CD4-positive, CD25-positive, alpha-beta regulatory T cell (primary cell): ENCODE measurements around the gene KIF26A. TPM values are rescaled to one million over a fixed set of nuclear protein-coding genes. Genes with fewer than 3 reads are reported as not detected.

ENCODE experiments used
- ATAC-seq, 2 donors: fragments of 150-1000 bp; cut with Tn5 transposase; one replicate each; pipeline ENCODE4 v1.10.0; 2021; ENCODE audit warnings: low read depth in 2 of 2, moderate number of reproducible peaks in 2 of 2, moderate library complexity in 1 of 2
- DNase-seq, 3 donors: peaks; one replicate each; pipeline versions ENCODE4 v3.0.0 to v3.0.0-alpha.2; 2012 to 2022; ENCODE audit warnings: mixed read lengths in 1 of 3
- H3K27ac ChIP-seq: one replicate; pipeline ENCODE4 v1.7.0; 2013; ENCODE audit warnings: mild to moderate bottlenecking, low read length; ENCODE audit not compliant: insufficient read depth, poor library complexity, severe bottlenecking
- H3K27me3 ChIP-seq: one replicate; pipeline ENCODE4 v1.7.0; 2013; ENCODE audit warnings: low read length; ENCODE audit not compliant: control insufficient read depth, insufficient read depth
- H3K36me3 ChIP-seq: one replicate; pipeline ENCODE4 v1.7.0; 2013; ENCODE audit warnings: mild to moderate bottlenecking, low read length, moderate library complexity; ENCODE audit not compliant: control insufficient read depth, insufficient read depth
- H3K4me1 ChIP-seq: 2 replicates; pipeline ENCODE4 v1.7.0; 2013; ENCODE audit warnings: mild to moderate bottlenecking, low read length; ENCODE audit not compliant: insufficient read depth, control insufficient read depth, poor library complexity, severe bottlenecking
- H3K4me3 ChIP-seq: one replicate; pipeline ENCODE4 v1.7.0; 2013; ENCODE audit warnings: low read depth, mild to moderate bottlenecking, low read length, moderate library complexity
- H3K9me3 ChIP-seq, 2 experiments: 1 replicate in 1 of 2; 2 replicates in 1 of 2; pipeline ENCODE4 v1.7.0; 2013; ENCODE audit warnings: low read length in 2 of 2, mild to moderate bottlenecking in 1 of 2, moderate library complexity in 1 of 2; ENCODE audit not compliant: control insufficient read depth in 2 of 2
- H3K27ac Mint-ChIP-seq, 3 donors: one replicate each; pipeline ENCODE4 v1.8.0; 2020 to 2022; ENCODE audit warnings: mild to moderate bottlenecking in 3 of 3, mixed read lengths in 3 of 3, moderate library complexity in 2 of 3
- H3K27me3 Mint-ChIP-seq: one replicate; pipeline ENCODE4 v1.8.0; 2022; ENCODE audit warnings: mild to moderate bottlenecking, mixed read lengths
- H3K36me3 Mint-ChIP-seq: one replicate; pipeline ENCODE4 v1.8.0; 2020; ENCODE audit warnings: mixed read lengths
- H3K4me1 Mint-ChIP-seq, 4 donors: one replicate each; pipeline ENCODE4 v1.8.0; 2020 to 2022; ENCODE audit warnings: mixed read lengths in 4 of 4, mild to moderate bottlenecking in 1 of 4
- H3K4me3 Mint-ChIP-seq, 4 donors: one replicate each; pipeline ENCODE4 v1.8.0; 2020 to 2022; ENCODE audit warnings: mild to moderate bottlenecking in 4 of 4, mixed read lengths in 4 of 4, moderate library complexity in 3 of 4
- H3K9me3 Mint-ChIP-seq, 7 donors: one replicate each; pipeline ENCODE4 v1.8.0; 2020 to 2022; ENCODE audit warnings: mixed read lengths in 7 of 7, mild to moderate bottlenecking in 3 of 7, moderate library complexity in 2 of 7
- polyA plus RNA-seq, 4 donors: library from polyadenylated mRNA; unstranded; fragments of 300-500 nt; fragmentation: Illumina TruSeq; gene quantifications; one replicate each; pipeline ENCODE4 v1.2.3, GENCODE V29; 2021
- total RNA-seq: library from RNA; stranded (reverse); gene quantifications from one replicate; pipeline ENCODE4 v1.2.3, GENCODE V29; 2022

The KIF26A gene
- total and polyA plus RNA-seq, 5 donors from 2014 or later: 0.07 TPM; not detected in 4

DNA sequence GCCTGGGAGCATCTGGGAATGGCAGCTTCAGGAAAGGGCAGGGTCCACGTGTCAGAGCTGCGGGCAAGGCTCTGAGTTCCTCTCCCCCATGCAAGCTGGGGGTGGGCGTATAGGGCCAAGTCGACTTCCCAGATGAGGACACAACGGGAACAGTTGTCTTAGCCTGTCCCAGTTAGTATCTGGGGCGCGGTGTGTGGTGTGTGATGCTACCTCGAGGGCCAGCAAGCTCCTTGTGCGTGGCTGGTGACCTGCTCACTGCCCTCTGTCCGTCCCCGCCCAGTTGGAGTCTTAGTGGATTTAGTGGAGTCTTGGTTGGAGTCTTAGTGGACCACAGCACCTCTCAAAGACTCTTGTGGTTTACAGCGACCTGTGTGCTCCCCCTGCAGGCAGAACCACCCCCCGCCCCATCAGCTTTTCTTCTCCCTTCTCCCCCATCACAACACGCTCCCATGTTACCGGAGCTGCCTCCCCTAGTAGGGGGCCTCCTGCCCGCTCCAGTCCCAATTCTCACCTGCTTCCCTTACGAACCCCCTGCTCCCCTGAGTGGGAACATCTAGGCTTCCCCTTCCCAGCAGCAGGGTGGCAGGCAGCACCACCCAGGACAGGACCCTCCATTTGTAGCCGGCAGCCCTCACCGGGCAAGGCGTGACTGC, 44.2 kb upstream of the KIF26A start:
- Histone ChIP-seq H3K4me1 (no peaks in the 10 kb centered on the region), H3K27ac (no peak overlapping the region), H3K27me3 (no peaks in the 10 kb centered on the region), H3K9me3 (no peaks in the 10 kb centered on the region), H3K36me3 (no peaks in the 10 kb centered on the region), H3K4me3 (no peak overlapping the region)
- Mint-ChIP-seq H3K9me3 (no peaks in the 10 kb centered on the region), H3K4me1 (peaks cover 0 to 10% (median 4%) of the 10 kb centered on the region in 4 donors), H3K4me3 (peak overlapping the region in 1 of 4 donors; percentile 54), H3K27ac (peak overlapping the region in 2 of 3 donors; percentile 46 to 74), H3K36me3 (no peaks in the 10 kb centered on the region), H3K27me3 (no peaks in the 10 kb centered on the region)
- ATAC-seq (no peak), DNase-seq (no peak)

- no peaks in the 10 kb centered on the region for H3K4me1 ChIP-seq
- H3K9me3 ChIP-seq: no peaks in the 10 kb centered on the region
- Mint-ChIP-seq H3K9me3 (no peaks in the 10 kb centered on the region), H3K4me3 (peak overlapping the region in 1 of 4 donors; percentile 54), H3K36me3 (no peaks in the 10 kb centered on the region), H3K27ac (peak overlapping the region in 2 of 3 donors; percentile 46 to 74), H3K4me1 (peaks cover 0 to 10% (median 4%) of the 10 kb centered on the region in 4 donors), H3K27me3 (no peaks in the 10 kb centered on the region)
- H3K36me3 ChIP-seq: no peaks in the 10 kb centered on the region
- DNase-seq: peak; percentile 52 to 59 (median 54)
- H3K27me3 ChIP-seq: no peaks in the 10 kb centered on the region
- no peak overlapping the region for H3K4me3 ChIP-seq
- peak; percentile 51 to 53 for ATAC-seq
- H3K27ac ChIP-seq: no peak overlapping the region
Observed at GRCh38 chr14:104094709-104095425, 43.5 kb upstream of the KIF26A start.

GRCh38 chr14:104095426-104096310, 42.7 kb upstream of the KIF26A start:
- Histone ChIP-seq H3K4me1 (no peaks in the 10 kb centered on the region), H3K27me3 (no peaks in the 10 kb centered on the region), H3K9me3 (no peaks in the 10 kb centered on the region), H3K4me3 (no peak overlapping the region), H3K36me3 (no peaks in the 10 kb centered on the region), H3K27ac (no peak overlapping the region)
- H3K4me1 Mint-ChIP-seq: peaks cover 0 to 10% (median 4%) of the 10 kb centered on the region in 4 donors
- H3K27me3 Mint-ChIP-seq: no peaks in the 10 kb centered on the region
- H3K9me3 Mint-ChIP-seq: no peaks in the 10 kb centered on the region
- no peak for ATAC-seq
- no peak for DNase-seq
- peak overlapping the region in 1 of 3 donors; percentile 89 for H3K27ac Mint-ChIP-seq
- H3K4me3 Mint-ChIP-seq: no peak overlapping the region
- no peaks in the 10 kb centered on the region for H3K36me3 Mint-ChIP-seq

DNA sequence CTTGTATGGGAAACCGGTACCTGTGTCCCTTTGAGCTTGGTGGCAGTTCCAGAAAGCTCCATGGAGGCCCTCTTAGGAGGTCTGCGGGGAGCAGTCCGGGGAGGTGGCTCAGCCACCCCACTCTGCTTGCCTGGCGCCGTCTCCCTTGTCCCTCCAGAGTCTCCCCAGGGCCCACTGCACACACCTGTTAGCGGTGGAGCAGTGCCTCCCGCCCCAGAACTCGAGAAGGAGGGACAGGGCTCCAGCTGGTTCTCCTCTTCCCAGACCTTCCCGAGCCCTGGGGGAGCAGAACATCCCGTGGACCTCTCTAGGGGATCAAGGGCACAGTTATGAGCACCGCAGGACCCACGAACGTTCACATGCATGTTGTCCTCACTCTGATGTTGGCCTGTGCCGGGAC, 42.1 kb upstream of the KIF26A start:
- H3K36me3 ChIP-seq: no peaks in the 10 kb centered on the region
- Mint-ChIP-seq H3K9me3 (no peaks in the 10 kb centered on the region), H3K4me3 (no peak overlapping the region)

DNA sequence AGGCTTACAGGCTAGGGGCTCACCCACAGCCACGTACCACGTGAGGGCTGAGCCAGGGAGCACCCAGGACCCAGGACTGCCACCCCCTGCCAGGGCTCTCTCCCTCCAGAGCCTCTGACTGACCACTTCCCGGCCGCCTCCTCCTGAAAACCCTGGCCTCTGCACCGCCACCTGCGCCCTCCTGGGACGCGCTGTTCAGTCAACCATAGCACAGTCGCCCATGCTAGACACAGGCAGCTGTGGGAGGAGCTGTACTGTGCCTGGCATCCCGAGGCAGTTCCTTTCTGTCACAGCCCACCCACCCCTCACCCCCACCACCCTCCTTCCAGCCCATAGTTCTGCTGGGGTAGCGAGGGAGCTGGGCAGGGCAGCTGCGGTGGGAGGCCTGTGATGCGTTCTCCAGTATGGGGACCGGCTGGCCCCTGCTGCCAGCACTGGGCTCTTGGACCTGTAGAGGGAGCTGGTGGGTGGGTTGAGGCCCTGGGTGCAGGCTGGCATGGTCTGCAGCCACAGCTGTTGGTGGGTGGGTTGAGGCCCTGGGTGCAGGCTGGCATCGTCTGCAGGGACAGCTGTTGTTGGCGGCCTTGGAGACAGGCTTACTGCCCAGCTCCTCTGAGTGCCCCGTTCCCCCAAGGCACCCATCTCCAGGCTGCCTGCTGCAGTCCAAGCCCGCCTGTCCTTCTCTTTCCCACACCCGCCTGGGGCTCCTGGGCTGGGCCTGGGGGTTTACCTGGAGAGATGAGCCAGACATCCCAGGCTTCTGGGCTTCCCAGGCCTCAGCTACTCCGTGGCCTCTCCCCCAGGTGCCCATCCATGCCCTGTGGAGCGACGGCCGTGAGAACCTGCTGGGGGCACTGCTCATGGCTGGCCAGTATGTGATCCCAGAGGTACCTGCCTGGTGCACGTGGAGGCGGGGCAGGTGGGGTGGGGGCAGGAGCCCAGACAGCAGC, 41.4 kb upstream of the KIF26A start:
- Mint-ChIP-seq H3K4me1 (peaks cover 0 to 10% (median 4%) of the 10 kb centered on the region in 4 donors), H3K27ac (no peak overlapping the region), H3K4me3 (no peak overlapping the region), H3K27me3 (no peaks in the 10 kb centered on the region), H3K9me3 (no peaks in the 10 kb centered on the region), H3K36me3 (no peaks in the 10 kb centered on the region)
- no peak overlapping the region for H3K4me3 ChIP-seq
- no peaks in the 10 kb centered on the region for H3K36me3 ChIP-seq
- H3K27ac ChIP-seq: no peak overlapping the region
- H3K9me3 ChIP-seq: no peaks in the 10 kb centered on the region
- ATAC-seq (no peak), DNase-seq (no peak)
- H3K27me3 ChIP-seq: no peaks in the 10 kb centered on the region
- no peaks in the 10 kb centered on the region for H3K4me1 ChIP-seq

More for the DNA sequence above, 42.1 kb upstream of the KIF26A start:
- H3K4me1 Mint-ChIP-seq: peaks cover 0 to 10% (median 4%) of the 10 kb centered on the region in 4 donors
- no peaks in the 10 kb centered on the region for H3K4me1 ChIP-seq
- no peak for DNase-seq
- H3K4me3 ChIP-seq: no peak overlapping the region
- H3K27me3 Mint-ChIP-seq: no peaks in the 10 kb centered on the region
- H3K27ac Mint-ChIP-seq: no peak overlapping the region
- no peak for ATAC-seq
- H3K27ac ChIP-seq: no peak overlapping the region
- no peaks in the 10 kb centered on the region for H3K27me3 ChIP-seq
- no peaks in the 10 kb centered on the region for H3K9me3 ChIP-seq
- H3K36me3 Mint-ChIP-seq: no peaks in the 10 kb centered on the region

DNA sequence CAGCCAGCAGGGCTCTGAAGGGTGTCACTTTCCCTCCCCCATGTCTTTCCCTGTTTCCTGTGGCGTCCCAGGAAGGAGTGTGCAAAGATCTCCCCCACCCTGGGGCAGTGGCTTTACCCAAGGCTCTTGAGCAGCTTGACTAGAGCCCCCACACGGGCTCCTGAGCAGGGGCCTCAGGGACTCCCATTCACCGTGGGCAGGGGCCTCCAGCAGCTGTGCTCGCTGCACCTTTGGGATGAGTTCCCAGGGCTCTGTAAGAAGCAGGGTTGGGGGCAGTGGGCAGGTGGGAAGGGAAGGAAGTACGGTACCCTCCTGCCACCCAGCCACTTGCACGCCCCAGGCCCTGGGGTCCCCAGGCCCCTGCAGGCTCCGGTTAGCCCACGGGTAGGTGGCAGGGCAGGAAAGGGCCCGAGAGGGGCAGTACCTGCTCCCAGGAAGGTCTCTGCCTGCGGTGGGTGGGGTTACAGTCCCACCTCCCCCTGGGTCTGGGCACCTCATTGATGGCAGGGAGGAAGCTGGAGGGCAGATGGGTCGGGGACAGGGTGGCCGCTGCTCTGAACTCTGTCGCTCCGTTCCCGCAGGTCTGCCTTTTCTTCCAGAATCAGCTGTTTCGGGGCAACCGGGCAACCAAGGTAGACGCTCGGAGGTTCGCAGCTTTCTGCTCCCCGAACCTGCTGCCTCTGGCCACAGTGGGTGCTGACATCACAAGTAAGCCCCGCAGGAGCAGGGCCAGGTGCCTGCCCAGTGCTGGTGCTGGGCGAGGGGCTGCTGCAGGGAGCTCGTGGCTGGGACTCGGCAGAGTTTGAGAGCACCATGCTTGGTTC, 39.9 kb upstream of the KIF26A start:
- H3K27me3 ChIP-seq: no peaks in the 10 kb centered on the region
- H3K4me3 ChIP-seq: no peak overlapping the region
- H3K27ac ChIP-seq: no peak overlapping the region
- no peak for ATAC-seq
- Mint-ChIP-seq H3K4me3 (no peak overlapping the region), H3K27ac (no peak overlapping the region), H3K27me3 (no peaks in the 10 kb centered on the region), H3K9me3 (no peaks in the 10 kb centered on the region), H3K36me3 (no peaks in the 10 kb centered on the region), H3K4me1 (peaks cover 0 to 10% (median 4%) of the 10 kb centered on the region in 4 donors)
- DNase-seq: no peak
- no peaks in the 10 kb centered on the region for H3K9me3 ChIP-seq
- no peaks in the 10 kb centered on the region for H3K36me3 ChIP-seq
- H3K4me1 ChIP-seq: no peaks in the 10 kb centered on the region
